PFSK-1 (cell line): Measurements from ENCODE around the gene NMNAT1.

ENCODE experiments used
- FOXP2 ChIP-seq: optimal IDR thresholded peaks from 2 replicates; pipeline ENCODE3; 2011; ENCODE audit warnings: borderline replicate concordance, control low read depth, inconsistent platforms; ENCODE audit not compliant: insufficient read depth; ENCODE audit errors: extremely low read length, extremely low read depth
- POLR2AphosphoS5 ChIP-seq: IDR thresholded peaks from 2 replicates; pipeline ENCODE4 v1.6.1; 2012; ENCODE audit warnings: low read depth, mild to moderate bottlenecking, control low read depth, low read length, moderate library complexity
- SIN3A ChIP-seq: IDR thresholded peaks from 2 replicates; pipeline ENCODE4 v1.6.1; 2012; ENCODE audit warnings: mild to moderate bottlenecking, low read length, moderate library complexity, borderline replicate concordance; ENCODE audit not compliant: insufficient read depth
- TAF1 ChIP-seq: IDR thresholded peaks from 2 replicates; pipeline ENCODE4 v1.6.1; 2012; ENCODE audit warnings: low read length, control low read depth, borderline replicate concordance; ENCODE audit not compliant: insufficient read depth
- TF ChIP-seq, protein P1 (sequence below), 2 experiments: IDR thresholded peaks; 2 replicates each; pipeline versions ENCODE4 v1.6.1 to v1.8.0; 2011 to 2012; ENCODE audit warnings: low read depth in 2 of 2, low read length in 2 of 2, control low read depth in 1 of 2, inconsistent platforms in 1 of 2, mild to moderate bottlenecking in 1 of 2, moderate library complexity in 1 of 2; ENCODE audit not compliant: insufficient read depth in 1 of 2

NMNAT1 gene

DNA sequence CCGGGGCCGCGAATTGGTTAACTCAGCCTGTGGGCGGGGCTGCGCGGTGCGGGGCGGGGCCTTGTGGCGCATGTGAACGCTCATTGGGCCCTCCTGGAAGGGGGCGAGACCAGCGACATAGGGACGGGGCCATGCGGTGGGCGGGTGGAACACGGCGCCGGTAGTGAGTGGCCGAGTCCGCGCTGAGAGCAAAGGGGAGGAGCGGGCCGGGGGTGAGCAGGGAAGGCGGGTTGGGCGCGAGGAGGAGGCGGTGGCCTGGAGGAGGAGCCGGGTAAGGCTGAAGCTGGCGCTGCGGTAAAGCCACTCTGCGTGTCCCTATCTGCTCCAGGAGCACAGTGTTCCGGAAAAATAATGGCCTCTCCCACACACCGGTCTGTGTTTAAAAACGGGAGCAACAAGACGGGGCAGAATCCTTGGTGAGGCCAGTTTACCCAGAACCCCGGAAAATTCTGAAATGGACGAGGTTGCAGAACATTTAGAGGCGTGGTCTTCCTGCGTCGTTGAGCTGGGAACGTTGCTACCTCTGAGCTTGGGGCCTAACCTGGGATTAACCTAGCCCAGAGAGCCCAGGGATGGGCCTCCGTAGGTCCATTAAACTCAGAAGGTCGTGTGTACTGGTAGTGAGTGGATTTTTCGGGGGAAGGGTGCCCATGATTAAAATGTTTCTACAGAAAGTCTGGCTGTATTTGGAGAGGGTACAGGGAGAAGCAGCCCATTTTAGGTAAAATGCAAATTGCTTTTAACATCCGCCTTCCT is 32.7 kb upstream of the NMNAT1 start:
- TF ChIP-seq, protein P1, sequence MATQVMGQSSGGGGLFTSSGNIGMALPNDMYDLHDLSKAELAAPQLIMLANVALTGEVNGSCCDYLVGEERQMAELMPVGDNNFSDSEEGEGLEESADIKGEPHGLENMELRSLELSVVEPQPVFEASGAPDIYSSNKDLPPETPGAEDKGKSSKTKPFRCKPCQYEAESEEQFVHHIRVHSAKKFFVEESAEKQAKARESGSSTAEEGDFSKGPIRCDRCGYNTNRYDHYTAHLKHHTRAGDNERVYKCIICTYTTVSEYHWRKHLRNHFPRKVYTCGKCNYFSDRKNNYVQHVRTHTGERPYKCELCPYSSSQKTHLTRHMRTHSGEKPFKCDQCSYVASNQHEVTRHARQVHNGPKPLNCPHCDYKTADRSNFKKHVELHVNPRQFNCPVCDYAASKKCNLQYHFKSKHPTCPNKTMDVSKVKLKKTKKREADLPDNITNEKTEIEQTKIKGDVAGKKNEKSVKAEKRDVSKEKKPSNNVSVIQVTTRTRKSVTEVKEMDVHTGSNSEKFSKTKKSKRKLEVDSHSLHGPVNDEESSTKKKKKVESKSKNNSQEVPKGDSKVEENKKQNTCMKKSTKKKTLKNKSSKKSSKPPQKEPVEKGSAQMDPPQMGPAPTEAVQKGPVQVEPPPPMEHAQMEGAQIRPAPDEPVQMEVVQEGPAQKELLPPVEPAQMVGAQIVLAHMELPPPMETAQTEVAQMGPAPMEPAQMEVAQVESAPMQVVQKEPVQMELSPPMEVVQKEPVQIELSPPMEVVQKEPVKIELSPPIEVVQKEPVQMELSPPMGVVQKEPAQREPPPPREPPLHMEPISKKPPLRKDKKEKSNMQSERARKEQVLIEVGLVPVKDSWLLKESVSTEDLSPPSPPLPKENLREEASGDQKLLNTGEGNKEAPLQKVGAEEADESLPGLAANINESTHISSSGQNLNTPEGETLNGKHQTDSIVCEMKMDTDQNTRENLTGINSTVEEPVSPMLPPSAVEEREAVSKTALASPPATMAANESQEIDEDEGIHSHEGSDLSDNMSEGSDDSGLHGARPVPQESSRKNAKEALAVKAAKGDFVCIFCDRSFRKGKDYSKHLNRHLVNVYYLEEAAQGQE (IDR thresholded peaks at IDR 0.05; ENCODE audit: insufficient read depth in 1 of 2, low read depth in 2 of 2, low read length in 2 of 2) = no peak
- TF ChIP-seq SIN3A (no peak), POLR2AphosphoS5 (no peak; the same call in 1 of the 2 replicates), FOXP2 (peak; percentile 80), TAF1 (no peak)

DNA sequence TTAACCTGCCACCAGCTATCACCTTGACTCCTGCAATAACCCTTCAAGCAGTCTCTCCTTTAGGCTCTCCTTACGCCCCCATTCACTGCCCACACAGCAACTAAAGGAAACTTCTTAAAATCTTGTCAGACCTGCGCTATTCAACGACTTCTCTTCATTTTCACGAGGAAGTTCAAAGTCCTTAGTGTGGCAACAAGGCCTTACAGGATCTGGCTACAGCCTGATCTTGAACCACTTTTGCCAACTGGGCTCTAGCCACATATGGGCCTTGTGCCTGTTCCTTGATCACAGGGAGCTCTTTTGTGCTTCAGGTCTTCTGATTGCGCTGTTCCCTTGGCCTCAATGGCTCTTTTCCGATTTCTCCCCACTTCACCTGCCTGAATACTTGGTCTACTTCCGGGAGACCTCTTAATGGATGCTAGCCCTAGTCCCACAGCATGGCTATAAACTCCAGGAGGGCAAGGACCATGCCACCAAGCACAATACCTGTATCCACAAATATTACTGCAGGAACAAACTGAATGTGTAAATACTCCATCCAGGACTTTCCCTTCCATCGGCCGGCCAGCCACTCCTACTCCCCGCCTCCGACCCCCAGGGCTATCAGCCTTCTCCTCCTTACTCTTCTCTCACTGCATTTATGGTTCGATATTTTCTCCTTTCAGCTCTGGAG is 30.9 kb upstream of the NMNAT1 start:
- TF ChIP-seq SIN3A (no peak), POLR2AphosphoS5 (no peak), TAF1 (no peak)

DNA sequence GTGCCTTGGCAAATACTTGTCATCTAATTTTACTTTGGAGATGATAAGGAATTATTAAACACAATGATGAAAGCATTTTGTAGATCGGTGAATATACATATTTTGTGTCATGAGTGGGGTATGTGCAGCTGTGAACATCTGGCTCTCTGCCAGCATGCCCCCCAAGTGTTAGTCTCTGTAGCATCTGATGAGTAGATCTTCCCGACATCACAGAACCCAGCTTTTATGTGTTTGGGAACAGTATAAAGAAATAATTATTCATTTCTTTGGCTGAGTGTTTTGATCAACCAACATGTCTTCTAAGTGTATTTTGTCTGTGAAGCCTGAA is 28.7 kb upstream of the NMNAT1 start:
- TF ChIP-seq TAF1 = no peak
- TF ChIP-seq, protein P1 (IDR thresholded peaks at IDR 0.05; ENCODE audit: insufficient read depth in 1 of 2, low read depth in 2 of 2, low read length in 2 of 2) = no peak
- no peak for TF ChIP-seq FOXP2
- TF ChIP-seq POLR2AphosphoS5 = no peak
- no peak for TF ChIP-seq SIN3A

DNA sequence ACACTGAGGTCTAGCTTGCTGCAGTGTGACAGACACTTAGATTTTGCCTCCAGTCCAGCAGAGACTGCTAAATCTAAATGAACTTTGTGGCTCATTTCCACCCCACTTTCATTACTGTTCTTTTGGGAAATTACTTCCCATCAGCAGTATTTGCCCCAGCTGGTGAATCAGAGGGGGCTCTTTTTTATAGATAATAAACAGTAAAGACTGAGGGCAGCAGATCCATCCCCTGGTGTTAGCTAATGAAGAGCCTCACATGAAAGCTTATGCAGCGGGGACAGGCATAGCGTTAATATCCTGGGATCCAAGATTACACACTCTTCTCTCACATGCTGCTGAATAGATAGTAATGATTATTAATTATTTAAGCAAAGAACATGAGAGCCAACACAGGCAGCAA is 26.8 kb upstream of the NMNAT1 start:
- TF ChIP-seq POLR2AphosphoS5 = no peak
- no peak for TF ChIP-seq TAF1
- TF ChIP-seq, protein P1 (IDR thresholded peaks at IDR 0.05; ENCODE audit: insufficient read depth in 1 of 2, low read depth in 2 of 2, low read length in 2 of 2) = no peak
- no peak for TF ChIP-seq FOXP2
- TF ChIP-seq SIN3A = no peak

DNA sequence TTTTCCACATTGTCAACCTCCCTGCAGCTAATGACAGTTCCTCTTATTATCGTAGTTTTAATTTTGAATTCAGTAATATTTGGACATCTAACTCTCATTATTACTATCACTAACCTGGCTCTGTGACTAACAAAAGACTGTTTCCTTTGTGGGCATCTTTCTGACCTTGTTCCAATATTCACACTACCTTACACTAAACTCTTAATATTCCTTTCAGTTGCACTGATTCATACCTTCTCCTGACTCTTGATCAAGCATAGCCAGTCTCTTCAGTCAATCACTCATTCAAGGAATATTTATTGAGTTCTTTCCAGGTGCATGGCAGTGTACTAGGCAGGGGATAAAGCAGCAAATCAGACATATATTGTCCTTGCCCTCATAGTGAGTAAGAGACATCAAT is 25.4 kb upstream of the NMNAT1 start:
- TF ChIP-seq FOXP2 (no peak), SIN3A (no peak), POLR2AphosphoS5 (no peak), TAF1 (no peak)
- TF ChIP-seq, protein P1 (IDR thresholded peaks at IDR 0.05; ENCODE audit: insufficient read depth in 1 of 2, low read depth in 2 of 2, low read length in 2 of 2) = no peak
